WERI-Rb-1 (cell line): ENCODE measurements around the gene CEACAM19.
"Not testable (repeated sequence)": the region's sequence is repeated elsewhere in the genome, so short reads cannot be mapped to it uniquely, and the experiment has no call there.

Experiments
- DNase-seq: peaks from one replicate; pipeline ENCODE4 v3.0.0-alpha.2; 2020
- H3K27ac ChIP-seq: fragments of 250-450 bp; sonication (Bioruptor Pico); 2 replicates; pipeline ENCODE4 v1.5.1; 2020; ENCODE audit warnings: mild to moderate bottlenecking, moderate library complexity
- H3K27me3 ChIP-seq: fragments of 250-450 bp; sonication (Bioruptor Pico); 2 replicates; pipeline ENCODE4 v1.5.1; 2021; ENCODE audit warnings: mild to moderate bottlenecking, low read depth, moderate library complexity; ENCODE audit not compliant: insufficient read depth, severe bottlenecking
- H3K36me3 ChIP-seq: fragments of 250-450 bp; sonication (Bioruptor Pico); 2 replicates; pipeline ENCODE4 v1.5.1; 2020; ENCODE audit warnings: mild to moderate bottlenecking, moderate library complexity
- H3K4me3 ChIP-seq: 2 replicates; pipeline ENCODE4 v1.5.1; 2011; ENCODE audit warnings: low read depth, mild to moderate bottlenecking, control low read depth, low read length
- H3K9me3 ChIP-seq: fragments of 250-450 bp; sonication (Bioruptor Pico); 2 replicates; pipeline ENCODE4 v1.5.1; 2021; ENCODE audit warnings: mild to moderate bottlenecking, moderate library complexity; ENCODE audit not compliant: severe bottlenecking
- TF ChIP-seq, protein P1 (sequence below): IDR thresholded peaks from 2 replicates; pipeline ENCODE4 v1.5.1; 2011; ENCODE audit warnings: low read depth, mild to moderate bottlenecking, control low read depth, inconsistent platforms, low read length

The CEACAM19 gene, protein sequence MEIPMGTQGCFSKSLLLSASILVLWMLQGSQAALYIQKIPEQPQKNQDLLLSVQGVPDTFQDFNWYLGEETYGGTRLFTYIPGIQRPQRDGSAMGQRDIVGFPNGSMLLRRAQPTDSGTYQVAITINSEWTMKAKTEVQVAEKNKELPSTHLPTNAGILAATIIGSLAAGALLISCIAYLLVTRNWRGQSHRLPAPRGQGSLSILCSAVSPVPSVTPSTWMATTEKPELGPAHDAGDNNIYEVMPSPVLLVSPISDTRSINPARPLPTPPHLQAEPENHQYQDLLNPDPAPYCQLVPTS

DNA sequence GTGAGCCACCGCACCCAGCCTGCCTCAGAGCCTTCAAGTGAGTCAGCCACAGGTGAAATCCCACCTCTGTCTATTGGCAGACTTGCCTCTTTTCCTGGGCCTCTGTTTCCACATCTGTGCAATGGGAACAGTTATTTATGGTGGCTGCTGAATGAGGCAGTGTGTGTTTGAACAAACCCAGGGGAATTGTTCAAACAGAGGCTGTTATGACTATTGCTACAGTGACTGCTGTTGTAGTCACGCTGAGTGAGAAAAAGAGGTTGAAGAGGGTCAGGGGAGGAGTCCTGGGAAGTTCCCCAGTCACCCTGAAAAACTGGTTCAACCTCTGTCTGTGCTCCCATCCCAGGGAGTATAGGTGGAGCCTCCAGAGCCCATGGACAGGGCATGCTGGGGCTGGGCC lies at the start of gene CEACAM19:
Gene CEACAM19 (plus strand): TSS at position 83 of the 400 bp plus-strand sequence. CDS start 450 bp downstream, outside the sequence.
- Histone ChIP-seq H3K36me3 (peaks cover 5% of the 10 kb centered on the region), H3K9me3 (no peaks in the 10 kb centered on the region), H3K4me3 (no peak within 1 kb of the TSS), H3K27me3 (no peaks in the 10 kb centered on the region), H3K27ac (no peak within 1 kb of the TSS)
- TF ChIP-seq, protein P1, sequence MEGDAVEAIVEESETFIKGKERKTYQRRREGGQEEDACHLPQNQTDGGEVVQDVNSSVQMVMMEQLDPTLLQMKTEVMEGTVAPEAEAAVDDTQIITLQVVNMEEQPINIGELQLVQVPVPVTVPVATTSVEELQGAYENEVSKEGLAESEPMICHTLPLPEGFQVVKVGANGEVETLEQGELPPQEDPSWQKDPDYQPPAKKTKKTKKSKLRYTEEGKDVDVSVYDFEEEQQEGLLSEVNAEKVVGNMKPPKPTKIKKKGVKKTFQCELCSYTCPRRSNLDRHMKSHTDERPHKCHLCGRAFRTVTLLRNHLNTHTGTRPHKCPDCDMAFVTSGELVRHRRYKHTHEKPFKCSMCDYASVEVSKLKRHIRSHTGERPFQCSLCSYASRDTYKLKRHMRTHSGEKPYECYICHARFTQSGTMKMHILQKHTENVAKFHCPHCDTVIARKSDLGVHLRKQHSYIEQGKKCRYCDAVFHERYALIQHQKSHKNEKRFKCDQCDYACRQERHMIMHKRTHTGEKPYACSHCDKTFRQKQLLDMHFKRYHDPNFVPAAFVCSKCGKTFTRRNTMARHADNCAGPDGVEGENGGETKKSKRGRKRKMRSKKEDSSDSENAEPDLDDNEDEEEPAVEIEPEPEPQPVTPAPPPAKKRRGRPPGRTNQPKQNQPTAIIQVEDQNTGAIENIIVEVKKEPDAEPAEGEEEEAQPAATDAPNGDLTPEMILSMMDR, result no peak
- DNase-seq, result no peak

DNA sequence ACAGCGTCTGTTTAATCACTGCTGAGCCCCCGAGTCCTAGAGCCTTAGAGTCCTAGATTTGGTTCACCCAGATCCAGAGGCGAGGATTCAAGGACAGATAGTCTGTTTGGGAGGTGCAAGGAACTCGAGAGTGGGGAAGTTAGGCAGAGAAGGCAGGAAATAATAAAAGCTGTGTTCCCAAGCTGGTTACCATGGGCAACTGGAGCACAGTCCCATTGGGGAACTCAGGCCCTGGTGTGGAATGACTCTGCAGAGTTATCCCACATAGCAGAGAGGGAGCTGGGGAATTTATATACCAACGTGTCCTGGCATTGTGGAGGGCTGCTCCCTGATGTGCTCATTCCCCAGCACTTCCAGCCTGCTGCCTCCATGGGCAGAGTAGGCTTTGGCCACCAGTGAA lies 48.2 kb upstream of the CEACAM19 start:
- Histone ChIP-seq H3K4me3 (no peak overlapping the region), H3K9me3 (no peaks in the 10 kb centered on the region), H3K27me3 (no peaks in the 10 kb centered on the region), H3K27ac (no peak overlapping the region), H3K36me3 (no peaks in the 10 kb centered on the region)
- TF ChIP-seq, protein P1, result no peak
- no peak for DNase-seq

DNA sequence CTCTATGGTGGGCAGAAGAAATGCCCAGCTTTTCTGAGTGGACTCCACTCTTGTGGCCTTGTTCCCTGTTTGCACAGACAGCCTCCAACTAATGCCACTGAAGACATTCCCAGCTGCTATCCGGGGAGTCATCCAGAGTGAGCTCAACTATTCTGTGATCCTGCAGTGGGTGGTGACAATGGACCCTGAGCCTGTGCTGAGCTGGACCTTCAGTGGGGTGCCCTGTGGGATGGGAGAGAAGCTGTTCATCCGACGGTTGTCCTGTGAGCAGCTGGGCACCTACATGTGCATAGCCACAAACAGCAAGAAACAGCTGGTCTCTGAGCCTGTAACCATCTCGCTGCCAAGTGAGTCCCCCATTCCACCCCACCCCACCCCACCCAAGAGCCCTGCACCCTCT lies 47.7 kb upstream of the CEACAM19 start:
- no peaks in the 10 kb centered on the region for H3K9me3 ChIP-seq
- TF ChIP-seq, protein P1, result no peak
- no peaks in the 10 kb centered on the region for H3K36me3 ChIP-seq

DNA sequence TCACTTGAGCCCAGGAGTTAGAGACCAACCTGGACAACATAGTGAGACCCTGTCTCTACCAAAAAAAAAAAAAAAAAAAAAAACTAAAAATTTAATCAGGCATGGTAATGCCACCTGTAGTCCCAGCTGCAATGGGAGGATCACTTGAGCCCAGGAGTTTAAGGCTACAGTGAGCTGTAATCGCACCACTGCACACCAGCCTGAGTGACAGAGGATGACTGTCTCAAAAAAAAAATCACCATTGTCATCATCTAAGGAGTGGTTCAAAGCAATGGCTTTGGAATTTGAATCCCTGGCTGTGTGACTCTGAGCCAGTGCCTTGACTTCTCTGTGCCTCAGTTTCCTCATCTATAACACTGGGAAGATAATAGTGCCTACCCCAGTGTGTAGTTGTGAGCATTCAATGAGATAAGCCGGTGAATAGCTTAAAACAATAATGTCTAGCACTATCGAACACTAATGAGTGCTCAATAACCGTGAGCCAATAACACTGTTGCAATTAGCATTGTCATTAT lies 46.4 kb upstream of the CEACAM19 start:
- Histone ChIP-seq H3K36me3 (no peaks in the 10 kb centered on the region), H3K27ac (no peak overlapping the region), H3K4me3 (no peak overlapping the region), H3K27me3 (no peaks in the 10 kb centered on the region), H3K9me3 (no peaks in the 10 kb centered on the region)
- TF ChIP-seq, protein P1, result no peak
- no peak for DNase-seq

More for the DNA sequence above, 47.7 kb upstream of the CEACAM19 start:
- no peak for DNase-seq
- Histone ChIP-seq H3K27ac (no peak overlapping the region), H3K27me3 (no peaks in the 10 kb centered on the region), H3K4me3 (no peak overlapping the region)

DNA sequence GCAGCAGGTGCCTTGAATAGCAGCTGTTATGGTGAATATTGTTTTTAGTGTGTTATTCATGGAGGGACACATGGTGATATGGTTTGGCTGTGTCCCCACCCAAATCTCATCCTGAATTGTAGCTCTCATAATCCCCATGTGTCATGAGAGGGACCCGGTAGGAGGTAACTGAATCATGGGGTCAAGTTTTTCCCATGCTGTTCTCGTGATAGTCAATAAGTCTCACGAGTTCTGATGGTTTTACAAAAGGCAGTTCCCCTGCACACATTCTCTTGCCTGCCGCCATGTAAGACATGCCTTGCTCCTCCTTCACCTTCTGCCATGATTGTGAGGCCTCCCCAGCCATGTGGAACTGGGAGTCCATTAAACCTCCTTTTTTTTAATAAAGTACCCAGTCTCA lies 45.6 kb upstream of the CEACAM19 start:
- H3K36me3 ChIP-seq, H3K9me3 ChIP-seq, H3K27ac ChIP-seq, H3K4me3 ChIP-seq, DNase-seq, H3K27me3 ChIP-seq: not testable (repeated sequence)

DNA sequence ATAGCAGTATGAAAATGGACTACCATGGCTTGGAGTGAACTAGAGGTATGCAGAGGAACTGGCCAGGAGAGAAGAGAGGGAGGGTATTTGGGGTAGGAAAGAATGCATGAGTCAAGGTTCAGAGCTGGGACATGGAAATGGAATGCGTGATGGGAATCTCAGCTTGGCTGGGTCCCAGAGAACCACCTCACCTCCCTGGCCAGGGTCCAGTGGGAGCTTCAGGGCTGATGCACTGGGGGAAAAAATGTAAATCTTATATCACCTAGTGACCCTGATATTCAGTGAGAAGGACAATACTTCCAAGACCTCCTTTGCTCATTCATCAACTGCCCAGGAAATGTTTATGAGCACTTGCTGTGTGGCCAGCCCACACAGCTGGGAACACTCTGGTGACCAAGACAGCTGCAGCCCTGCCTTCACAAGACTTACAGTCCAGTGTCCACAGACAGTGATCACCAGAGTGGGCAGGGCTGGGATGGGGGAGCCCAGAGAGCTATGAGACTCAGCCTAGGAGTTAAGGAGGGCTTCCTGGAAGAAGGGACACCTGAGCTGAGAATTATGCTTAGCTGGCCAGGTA lies 45.1 kb upstream of the CEACAM19 start:
- TF ChIP-seq, protein P1, result no peak
- Histone ChIP-seq H3K36me3 (no peaks in the 10 kb centered on the region), H3K27ac (no peak overlapping the region), H3K9me3 (no peaks in the 10 kb centered on the region), H3K4me3 (no peak overlapping the region), H3K27me3 (no peaks in the 10 kb centered on the region)
- DNase-seq, result no peak
